Endothelial cell of umbilical vein (primary cell): ENCODE data around the gene MYZAP. TPM values are rescaled to one million over a fixed set of nuclear protein-coding genes. Genes with fewer than 3 reads are reported as not detected.

Experiments
- BruUV-seq: library from RNA; stranded (reverse); fragments of 400-500 nt; replicated peaks from 2 replicates; lab custom pipeline; 2021; lab: Mats Ljungman, UMichigan
- CTCF ChIA-PET: fragments of 300-600, 350-600 bp; sonication (Branson Sonifier 250); formaldehyde crosslinking; loops from one replicate; lab custom pipeline; 2021; ENCODE audit warnings: antibody characterized with exemption, inconsistent platforms; lab: Charles Lee
- POLR2A ChIA-PET: fragments of 300-600, 350-600 bp; sonication (Branson Sonifier 250); formaldehyde crosslinking; loops from one replicate; lab custom pipeline; 2021; ENCODE audit warnings: antibody characterized with exemption, inconsistent platforms; lab: Charles Lee
- DNase-seq: peaks from one replicate; pipeline ENCODE4 v3.0.0-alpha.2; 2011; ENCODE audit warnings: low read depth, low spot score
- FAIRE-seq: peaks from 2 replicates; lab custom pipeline; 2011; peaks lifted over from hg19 to GRCh38; lab: Jason Lieb, UNC
- H2AFZ ChIP-seq: 2 replicates; pipeline ENCODE4 v1.6.0; 2012; ENCODE audit warnings: low read depth, low read length, control low read depth, inconsistent platforms
- H3K27ac ChIP-seq: 2 replicates; pipeline ENCODE4 v1.5.1; 2011; ENCODE audit warnings: low read depth, mild to moderate bottlenecking, control low read depth, low read length, moderate library complexity; ENCODE audit not compliant: insufficient read depth
- H3K27me3 ChIP-seq, 2 experiments: 2 replicates each; pipeline versions ENCODE4 v1.6.0 to v1.6.1; 2011; ENCODE audit warnings: low read length in 2 of 2, mixed read lengths in 1 of 2; ENCODE audit not compliant: control insufficient read depth in 2 of 2, insufficient read depth in 2 of 2
- H3K36me3 ChIP-seq, 2 experiments: 2 replicates in 1 of 2; 3 replicates in 1 of 2; pipeline ENCODE4 v1.5.1; 2011; ENCODE audit warnings: low read length in 2 of 2, mild to moderate bottlenecking in 1 of 2, moderate library complexity in 1 of 2; ENCODE audit not compliant: control insufficient read depth in 2 of 2, insufficient read depth in 2 of 2; ENCODE audit errors: extremely low read depth in 1 of 2
- H3K4me1 ChIP-seq: 3 replicates; pipeline ENCODE4 v1.5.1; 2011; ENCODE audit warnings: mild to moderate bottlenecking, low read length; ENCODE audit not compliant: control insufficient read depth, insufficient read depth; ENCODE audit errors: extremely low read depth
- H3K4me2 ChIP-seq: 2 replicates; pipeline ENCODE4 v1.6.1; 2011; ENCODE audit warnings: low read length, control low read depth, mixed read lengths; ENCODE audit not compliant: insufficient read depth
- H3K4me3 ChIP-seq, 3 experiments: fragments of 200-600 bp in 1 of 3; sonication (generic), shearing (Covaris generic) in 1 of 3; replicated peaks in 1 of 3; 2 replicates each; pipeline ENCODE4 v1.5.1; 2011 to 2016; ENCODE audit warnings: control low read depth in 3 of 3, low read length in 3 of 3, mild to moderate bottlenecking in 2 of 3, inconsistent platforms in 1 of 3, low read depth in 1 of 3, moderate library complexity in 1 of 3; ENCODE audit not compliant: insufficient read depth in 1 of 3
- H3K79me2 ChIP-seq: 2 replicates; pipeline ENCODE4 v1.6.0; 2012; ENCODE audit warnings: low read length, inconsistent platforms; ENCODE audit not compliant: control insufficient read depth, insufficient read depth
- H3K9ac ChIP-seq: replicated peaks from 2 replicates; pipeline ENCODE3; 2011; ENCODE audit warnings: low read length, control low read depth; ENCODE audit not compliant: insufficient read depth; ENCODE audit errors: extremely low read depth
- H3K9me1 ChIP-seq: replicated peaks from 3 replicates; pipeline ENCODE4 v1.6.0; 2011; ENCODE audit warnings: mild to moderate bottlenecking, low read length; ENCODE audit not compliant: control insufficient read depth, insufficient read depth; ENCODE audit errors: extremely low read depth
- H3K9me3 ChIP-seq: replicated peaks from 2 replicates; pipeline ENCODE4 v1.5.1; 2012; ENCODE audit warnings: low read length, inconsistent platforms; ENCODE audit not compliant: control insufficient read depth, insufficient read depth
- H4K20me1 ChIP-seq: replicated peaks from 2 replicates; pipeline ENCODE3; 2011; ENCODE audit warnings: mild to moderate bottlenecking, low read length; ENCODE audit not compliant: control insufficient read depth, insufficient read depth; ENCODE audit errors: extremely low read depth
- CTCF ChIP-seq, 2 donors: IDR thresholded peaks; 1 replicate in 1 of 2; 2 replicates in 1 of 2; pipeline ENCODE4 v1.5.1; 2011; ENCODE audit warnings: low read length in 2 of 2, mild to moderate bottlenecking in 2 of 2, moderate library complexity in 2 of 2, control low read depth in 1 of 2, inconsistent platforms in 1 of 2, low read depth in 1 of 2; ENCODE audit not compliant: insufficient read depth in 1 of 2; ENCODE audit errors: extremely low read depth in 1 of 2
- EZH2 ChIP-seq: IDR thresholded peaks from 2 replicates; pipeline ENCODE4 v1.6.1; 2012; ENCODE audit warnings: borderline replicate concordance, low read depth, mild to moderate bottlenecking, moderate library complexity, low read length, inconsistent platforms; ENCODE audit not compliant: severe bottlenecking
- FOS ChIP-seq: IDR thresholded peaks from 2 replicates; pipeline ENCODE4 v1.6.1; 2011; ENCODE audit warnings: mild to moderate bottlenecking, low read length, moderate library complexity, borderline replicate concordance; ENCODE audit not compliant: insufficient read depth
- GATA2 ChIP-seq: IDR thresholded peaks from 2 replicates; pipeline ENCODE4 v1.7.0; 2011; ENCODE audit warnings: low read depth, mild to moderate bottlenecking, moderate library complexity, mixed read lengths, low read length; ENCODE audit not compliant: insufficient read length, insufficient read depth
- JUN ChIP-seq: IDR thresholded peaks from 2 replicates; pipeline ENCODE4 v1.6.1; 2011; ENCODE audit warnings: borderline replicate concordance, low read depth; ENCODE audit not compliant: insufficient read length, insufficient read depth
- MAX ChIP-seq: IDR thresholded peaks from 2 replicates; pipeline ENCODE4 v1.6.1; 2011; ENCODE audit not compliant: insufficient read depth, insufficient read length
- MYC ChIP-seq: IDR thresholded peaks from one replicate; pipeline ENCODE4 v1.6.1; 2011; ENCODE audit warnings: mild to moderate bottlenecking, low read depth, low read length
- POLR2A ChIP-seq: IDR thresholded peaks from 2 replicates; pipeline ENCODE4 v1.6.1; 2012; ENCODE audit warnings: low read depth, mild to moderate bottlenecking, control low read depth, low read length
- POLR2AphosphoS5 ChIP-seq: IDR thresholded peaks from 2 replicates; pipeline ENCODE4 v1.6.1; 2012; ENCODE audit warnings: low read depth, mild to moderate bottlenecking, control low read depth, low read length, moderate library complexity; ENCODE audit not compliant: insufficient read depth
- dilution Hi-C: fragments of 300-500 bp; cut with MboI; formaldehyde crosslinking; loops from one replicate; pipeline ENCODE4 v1.15.0; 2019; ENCODE audit warnings: low sequenced_read_pairs; ENCODE audit not compliant: extremely low pct_ligation_motif_present
- intact Hi-C: fragments of 100-400 bp; cut with micrococcal nuclease; formaldehyde crosslinking; loops from one replicate; pipeline ENCODE4 v1.10.0; 2022
- polyA plus RNA-seq, 4 experiments: library from polyadenylated mRNA; depleted of rRNA in 3 of 4; stranded (reverse) in 3 of 4; unstranded in 1 of 4; fragments of >200 nt; gene quantifications; 2 replicates each; pipeline versions ENCODE4 v1.2.1 to v1.2.3, GENCODE V29; 2011 to 2012; ENCODE audit warnings: missing spikeins in 1 of 4
- total RNA-seq: library from RNA; stranded (reverse); gene quantifications from 2 replicates; pipeline ENCODE4 v1.2.3, GENCODE V29; 2021

Gene MYZAP
- total and polyA plus RNA-seq, 2 donors (not counting 3 experiments of a cell fraction or from before 2014, with no cell fraction given): 6.3 to 8.1 TPM

- no TSS peak for BruUV-seq
- dilution Hi-C loops: no loop called here
- CTCF ChIA-PET: interaction anchor here (1.3 to 2.1 kb wide), 4 partner anchors 10 to 165 kb away, joined by 3 to 12 read pairs (median 7); partner anchors contain the start of gene POLR2M
- H3K9me1 ChIP-seq: no peaks in the 10 kb centered on the region
- no peaks in the 10 kb centered on the region for H3K9me3 ChIP-seq
- H3K36me3 ChIP-seq: no peaks in the 10 kb centered on the region
- no peak overlapping the region for H3K9ac ChIP-seq
- no peaks in the 10 kb centered on the region for H3K79me2 ChIP-seq
- H3K27me3 ChIP-seq: no peaks in the 10 kb centered on the region
- H3K4me1 ChIP-seq: peaks cover 22% of the 10 kb centered on the region
- H3K4me3 ChIP-seq: no peak overlapping the region
- intact Hi-C loops: no loop called here
- no peaks in the 10 kb centered on the region for H4K20me1 ChIP-seq
- no peak for FAIRE-seq
- no peak overlapping the region for H3K27ac ChIP-seq
- peak; percentile 92 for DNase-seq
- peak overlapping the region; percentile 69 for H2AFZ ChIP-seq
- no peak for TF ChIP-seq MAX
- no peak for TF ChIP-seq FOS
- no peak for TF ChIP-seq GATA2
- TF ChIP-seq POLR2A: no peak
- no peak for TF ChIP-seq MYC
- TF ChIP-seq EZH2: no peak
- TF ChIP-seq JUN: no peak
- TF ChIP-seq POLR2AphosphoS5: no peak
- no peak for TF ChIP-seq CTCF (IDR thresholded peaks at IDR 0.05; ENCODE audit: extremely low read depth in 1 of 2, insufficient read depth in 1 of 2, low read depth in 1 of 2, low read length in 2 of 2)
- POLR2A ChIA-PET: no interaction called here
- H3K4me2 ChIP-seq: no peak overlapping the region
Measured at GRCh38 chr15:57696146-57696545, 104.4 kb downstream of the MYZAP start.
